GM12878 (cell line): ENCODE measurements around the gene IFITM1. TPM values are rescaled to one million over a fixed set of nuclear protein-coding genes. Genes with fewer than 3 reads are reported as not detected.

Experiments used
- ATAC-seq: fragments of 200-7000 bp; cut with Tn5 transposase; 3 replicates; pipeline ENCODE4 v1.9.1; 2020; ENCODE audit warnings: mild to moderate bottlenecking, moderate library complexity
- BruUV-seq: library from RNA; stranded (reverse); fragments of 400-500 nt; replicated peaks from 2 replicates; lab custom pipeline; 2021; lab: Mats Ljungman, UMichigan
- CTCF ChIA-PET: fragments of 300-600 bp; sonication (Branson Sonifier 250); formaldehyde crosslinking; extraction: SDS; loops from one replicate; lab custom pipeline; 2021; ENCODE audit warnings: inconsistent platforms; lab: Yijun Ruan, JAX
- POLR2A ChIA-PET: fragments of 350-600 bp; formaldehyde crosslinking; extraction: SDS; loops from one replicate; lab custom pipeline; 2021; ENCODE audit warnings: inconsistent platforms; lab: Charles Lee
- RAD21 ChIA-PET: fragments of 300-600 bp; sonication (Branson Sonifier 250); formaldehyde crosslinking; loops from one replicate; lab custom pipeline; 2023; ENCODE audit warnings: antibody characterized with exemption; ENCODE audit not compliant: unreplicated experiment; lab: Charles Lee
- SMC1A ChIA-PET: fragments of 300-600 bp; sonication (Branson Sonifier 250); formaldehyde crosslinking; loops from one replicate; lab custom pipeline; 2023; ENCODE audit not compliant: unreplicated experiment, uncharacterized antibody; lab: Charles Lee
- DNase-seq: peaks from one replicate; pipeline ENCODE4 v3.0.0-alpha.2; 2011; ENCODE audit warnings: low read depth, low spot score
- FAIRE-seq: peaks from 3 replicates; lab custom pipeline; 2011; peaks lifted over from hg19 to GRCh38; lab: Jason Lieb, UNC
- H2AFZ ChIP-seq: 2 replicates; pipeline ENCODE4 v1.6.0; 2011; ENCODE audit warnings: low read depth, low read length, control low read depth; ENCODE audit not compliant: control insufficient read depth
- H3K27ac ChIP-seq: 2 replicates; pipeline ENCODE4 v1.5.1; 2011; ENCODE audit warnings: control low read depth; ENCODE audit not compliant: control insufficient read depth, insufficient read depth
- H3K27me3 ChIP-seq, 2 experiments: replicated peaks in 1 of 2; 2 replicates each; pipeline versions ENCODE4 v1.6.0 to v1.6.1; 2011; ENCODE audit warnings: low read length in 1 of 2; ENCODE audit not compliant: control insufficient read depth in 2 of 2, insufficient read depth in 2 of 2
- H3K36me3 ChIP-seq, 2 experiments: 2 replicates each; pipeline ENCODE4 v1.5.1; 2011; ENCODE audit warnings: low read length in 1 of 2; ENCODE audit not compliant: control insufficient read depth in 2 of 2, insufficient read depth in 2 of 2
- H3K4me1 ChIP-seq: 2 replicates; pipeline ENCODE4 v1.6.1; 2011; ENCODE audit warnings: mild to moderate bottlenecking, low read length, moderate library complexity, mixed read lengths; ENCODE audit not compliant: control insufficient read depth, insufficient read depth
- H3K4me2 ChIP-seq: 2 replicates; pipeline ENCODE4 v1.6.0; 2011; ENCODE audit warnings: control low read depth; ENCODE audit not compliant: control insufficient read depth, insufficient read depth
- H3K4me3 ChIP-seq: fragments of 200-600 bp; sonication (generic); 2 replicates; pipeline ENCODE4 v1.5.1; 2016
- H3K79me2 ChIP-seq: 2 replicates; pipeline ENCODE4 v1.6.0; 2011; ENCODE audit warnings: low read length; ENCODE audit not compliant: control insufficient read depth, insufficient read depth
- H3K9ac ChIP-seq: 2 replicates; pipeline ENCODE4 v1.8.0; 2011; ENCODE audit warnings: low read length, control low read depth, mixed read lengths; ENCODE audit not compliant: control insufficient read depth, insufficient read depth
- H3K9me3 ChIP-seq: replicated peaks from 3 replicates; pipeline ENCODE4 v1.5.1; 2011; ENCODE audit warnings: mild to moderate bottlenecking, low read length; ENCODE audit not compliant: control insufficient read depth, insufficient read depth
- H4K20me1 ChIP-seq: 2 replicates; pipeline ENCODE4 v1.6.0; 2011; ENCODE audit not compliant: control insufficient read depth, insufficient read depth
- ATF7 ChIP-seq: fragments of 450-650 bp; IDR thresholded peaks from 2 replicates; pipeline ENCODE4 v1.6.1; 2016; ENCODE audit warnings: low read depth, mild to moderate bottlenecking
- EP300 ChIP-seq, 2 experiments: fragments of 150-350 bp in 1 of 2; IDR thresholded peaks; 2 replicates each; pipeline ENCODE4 v1.6.1; 2011 to 2012; ENCODE audit warnings: low read depth in 2 of 2, low read length in 2 of 2, borderline replicate concordance in 1 of 2, improper control_type of control experiment in 1 of 2, inconsistent platforms in 1 of 2; ENCODE audit not compliant: control insufficient read depth in 1 of 2
- HDGF ChIP-seq: fragments of 450-650 bp; IDR thresholded peaks from 2 replicates; pipeline ENCODE4 v1.6.1; 2016; ENCODE audit warnings: antibody characterized with exemption
- LARP7 ChIP-seq: fragments of 450-650 bp; IDR thresholded peaks from 2 replicates; pipeline ENCODE4 v1.6.1; 2017; ENCODE audit warnings: mild to moderate bottlenecking
- NFXL1 ChIP-seq: fragments of 450-650 bp; IDR thresholded peaks from 2 replicates; pipeline ENCODE4 v1.6.1; 2017; ENCODE audit warnings: antibody characterized with exemption, mild to moderate bottlenecking, borderline replicate concordance
- PAX5 ChIP-seq: IDR thresholded peaks from 2 replicates; pipeline ENCODE4 v1.6.1; 2011; ENCODE audit warnings: low read depth, low read length, borderline replicate concordance
- RAD51 ChIP-seq: fragments of 450-650 bp; IDR thresholded peaks from 2 replicates; pipeline ENCODE4 v1.6.1; 2016; ENCODE audit warnings: moderate library complexity, mild to moderate bottlenecking, inconsistent platforms
- SMAD5 ChIP-seq: IDR thresholded peaks from 2 replicates; pipeline ENCODE4 v1.6.1; 2016; ENCODE audit warnings: antibody characterized with exemption, low read depth
- WGBS: methylation state at CpG from one replicate; pipeline ENCODE4 v1.1.6; 2016; ENCODE audit warnings: low lambda C conversion rate; ENCODE audit not compliant: insufficient replicate concordance, insufficient coverage; ENCODE audit errors: missing lambda C conversion rate; 5-methylcytosine and 5-hydroxymethylcytosine counted together
- in situ Hi-C: fragments of 300-500 bp; cut with MboI; formaldehyde crosslinking; loops from 9 replicates; pipeline ENCODE4 v1.14.3; 2018; ENCODE audit warnings: mixed read lengths
- intact Hi-C: fragments of 100-400 bp; cut with micrococcal nuclease; formaldehyde crosslinking; loops from one replicate; pipeline ENCODE4 v1.14.2; 2022; ENCODE audit not compliant: unreplicated experiment
- polyA plus RNA-seq, 11 experiments: library from polyadenylated mRNA; depleted of rRNA in 4 of 11; unstranded in 6 of 11; stranded (reverse) in 5 of 11; fragments of >200 nt; fragmentation: Nextera tagmentation in 4 of 11; fragmentation: Illumina TruSeq in 1 of 11; extraction: Ambion mirVana in 4 of 11; extraction: Trizol in 1 of 11; gene quantifications; 1 replicate in 1 of 11; 2 replicates in 10 of 11; pipeline versions ENCODE4 v1.2.1 to v1.2.3, GENCODE V29; 2011 to 2016; ENCODE audit warnings: inconsistent platforms in 2 of 11, missing spikeins in 2 of 11, low read depth in 1 of 11
- total RNA-seq, 4 experiments: library from RNA; depleted of rRNA in 3 of 4; stranded (reverse); fragments of >200 nt in 3 of 4; fragmentation: Illumina TruSeq in 1 of 4; extraction: Trizol in 1 of 4; gene quantifications; 2 replicates each; pipeline versions ENCODE4 v1.2.1 to v1.2.3, GENCODE V29; 2013 to 2021
- TF ChIP-seq, protein P1 (sequence below): fragments of 450-650 bp; IDR thresholded peaks from 2 replicates; pipeline ENCODE4 v1.6.1; 2017; ENCODE audit warnings: mild to moderate bottlenecking, moderate library complexity
- TF ChIP-seq, protein P2 (sequence below): IDR thresholded peaks from 2 replicates; pipeline ENCODE4 v1.6.1; 2012; ENCODE audit warnings: low read depth, low read length, improper control_type of control experiment
- TF ChIP-seq, protein P3 (sequence below): fragments of 450-650 bp; IDR thresholded peaks from 2 replicates; pipeline ENCODE4 v1.6.1; 2017; ENCODE audit warnings: borderline replicate concordance
- TF ChIP-seq, protein P4 (sequence below): fragments of 450-650 bp; formaldehyde crosslinking; IDR thresholded peaks from 2 replicates; pipeline ENCODE4 v1.5.0; 2022; ENCODE audit warnings: mild to moderate bottlenecking, missing genetic modification characterization

The IFITM1 gene
- total and polyA plus RNA-seq, 10 of the 15 experiments (the other 5 are each of a cell fraction or from before 2014, with no cell fraction given), result 396 to 2,788 (median 607) TPM

DNA sequence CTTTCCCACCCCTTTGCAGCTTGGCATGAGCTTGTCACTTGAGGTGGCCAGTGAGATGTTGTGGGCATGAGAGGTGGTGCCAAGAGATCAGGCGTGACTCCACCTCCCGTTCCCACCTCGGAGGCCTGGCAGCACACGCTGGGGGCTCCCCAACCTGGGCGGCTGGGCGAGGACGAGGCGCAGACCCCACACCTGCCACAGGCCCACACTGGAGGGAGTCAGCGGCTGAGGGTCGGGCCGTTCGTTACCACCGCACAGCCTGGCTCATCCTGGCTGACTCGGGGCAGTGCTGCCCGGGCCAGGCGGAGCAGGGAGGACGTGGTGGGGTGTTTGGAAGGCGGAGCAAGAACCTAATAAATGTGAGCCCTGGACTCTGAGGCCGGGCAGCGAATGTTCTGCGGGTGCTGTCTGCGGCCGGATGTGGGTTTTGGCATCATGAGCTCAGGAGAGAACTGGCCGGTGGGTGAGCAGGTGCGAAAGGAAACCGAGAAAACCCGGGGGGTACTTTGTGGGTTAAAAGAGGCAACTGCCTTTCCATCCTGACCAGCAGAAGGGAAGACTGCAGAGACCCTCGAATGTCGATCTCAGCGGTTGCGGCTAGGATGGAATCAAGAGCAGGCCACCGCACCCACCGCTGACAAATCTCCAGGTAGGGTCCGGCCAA is 17.0 kb downstream of the IFITM1 start:
- Histone ChIP-seq H3K27me3 (no peaks in the 10 kb centered on the region), H3K79me2 (peaks cover 4% of the 10 kb centered on the region), H3K4me3 (no peak overlapping the region), H2AFZ (peak overlapping the region; percentile 24), H3K27ac (peak overlapping the region; percentile 82), H3K9me3 (peaks cover 5% of the 10 kb centered on the region; the same call in 2 of the 3 replicates), H3K36me3 (no peaks in the 10 kb centered on the region), H3K4me1 (peaks cover 48% of the 10 kb centered on the region), H3K4me2 (peak overlapping the region; percentile 89), H4K20me1 (no peaks in the 10 kb centered on the region), H3K9ac (peak overlapping the region; percentile 44; the same call in 1 of the 2 replicates)
- ChIA-PET RAD21 (interaction anchor here (0.5 to 5.2 kb wide), 11 partner anchors 10 to 65 kb away, joined by 3 to 68 read pairs (median 8); no protein-coding TSS in a partner anchor), SMC1A (interaction anchor here (1.1 to 4.5 kb wide), 10 partner anchors 9 to 25 kb away, joined by 3 to 44 read pairs (median 16); no protein-coding TSS in a partner anchor), CTCF (interaction anchor here (0.8 to 5.4 kb wide), 10 partner anchors 9 to 119 kb away, joined by 3 to 43 read pairs (median 12); partner anchors contain the start of genes IFITM2 and PTDSS2), POLR2A (interaction anchor here (0.5 to 6.0 kb wide), 12 partner anchors 9 to 125 kb away, joined by 3 to 86 read pairs (median 15); partner anchors contain the start of genes BET1L, IFITM1 and RIC8A)
- FAIRE-seq (no peak), DNase-seq (no peak), ATAC-seq (peak; percentile 61)
- 5% methylated on average over 34 of the region's 34 CpGs for WGBS
- intact Hi-C loops, result loop anchor here (2.0 kb wide), 1 partner anchor 16 kb away; the partner anchor contains the start of gene IFITM1
- in situ Hi-C loops, result no loop called here
- no TSS peak for BruUV-seq
- TF ChIP-seq EP300 (IDR thresholded peaks at IDR 0.05; ENCODE audit: borderline replicate concordance in 1 of 2, control insufficient read depth in 1 of 2, low read depth in 2 of 2, low read length in 2 of 2) (peak; percentile 80; a peak in 3 of 4 replicates), ATF7 (peak; percentile 75), PAX5 (peak; percentile 75), HDGF (peak; percentile 63; the same call in 1 of the 2 replicates), LARP7 (peak; percentile 73), SMAD5 (no peak), RAD51 (no peak), NFXL1 (no peak)
- TF ChIP-seq, protein P1, sequence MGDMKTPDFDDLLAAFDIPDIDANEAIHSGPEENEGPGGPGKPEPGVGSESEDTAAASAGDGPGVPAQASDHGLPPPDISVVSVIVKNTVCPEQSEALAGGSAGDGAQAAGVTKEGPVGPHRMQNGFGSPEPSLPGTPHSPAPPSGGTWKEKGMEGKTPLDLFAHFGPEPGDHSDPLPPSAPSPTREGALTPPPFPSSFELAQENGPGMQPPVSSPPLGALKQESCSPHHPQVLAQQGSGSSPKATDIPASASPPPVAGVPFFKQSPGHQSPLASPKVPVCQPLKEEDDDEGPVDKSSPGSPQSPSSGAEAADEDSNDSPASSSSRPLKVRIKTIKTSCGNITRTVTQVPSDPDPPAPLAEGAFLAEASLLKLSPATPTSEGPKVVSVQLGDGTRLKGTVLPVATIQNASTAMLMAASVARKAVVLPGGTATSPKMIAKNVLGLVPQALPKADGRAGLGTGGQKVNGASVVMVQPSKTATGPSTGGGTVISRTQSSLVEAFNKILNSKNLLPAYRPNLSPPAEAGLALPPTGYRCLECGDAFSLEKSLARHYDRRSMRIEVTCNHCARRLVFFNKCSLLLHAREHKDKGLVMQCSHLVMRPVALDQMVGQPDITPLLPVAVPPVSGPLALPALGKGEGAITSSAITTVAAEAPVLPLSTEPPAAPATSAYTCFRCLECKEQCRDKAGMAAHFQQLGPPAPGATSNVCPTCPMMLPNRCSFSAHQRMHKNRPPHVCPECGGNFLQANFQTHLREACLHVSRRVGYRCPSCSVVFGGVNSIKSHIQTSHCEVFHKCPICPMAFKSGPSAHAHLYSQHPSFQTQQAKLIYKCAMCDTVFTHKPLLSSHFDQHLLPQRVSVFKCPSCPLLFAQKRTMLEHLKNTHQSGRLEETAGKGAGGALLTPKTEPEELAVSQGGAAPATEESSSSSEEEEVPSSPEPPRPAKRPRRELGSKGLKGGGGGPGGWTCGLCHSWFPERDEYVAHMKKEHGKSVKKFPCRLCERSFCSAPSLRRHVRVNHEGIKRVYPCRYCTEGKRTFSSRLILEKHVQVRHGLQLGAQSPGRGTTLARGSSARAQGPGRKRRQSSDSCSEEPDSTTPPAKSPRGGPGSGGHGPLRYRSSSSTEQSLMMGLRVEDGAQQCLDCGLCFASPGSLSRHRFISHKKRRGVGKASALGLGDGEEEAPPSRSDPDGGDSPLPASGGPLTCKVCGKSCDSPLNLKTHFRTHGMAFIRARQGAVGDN, result 0 out of 2 replicates have a peak, but pooled peaks have one; percentile 6
- TF ChIP-seq, protein P2, sequence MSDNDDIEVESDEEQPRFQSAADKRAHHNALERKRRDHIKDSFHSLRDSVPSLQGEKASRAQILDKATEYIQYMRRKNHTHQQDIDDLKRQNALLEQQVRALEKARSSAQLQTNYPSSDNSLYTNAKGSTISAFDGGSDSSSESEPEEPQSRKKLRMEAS, result peak; percentile 5
- TF ChIP-seq, protein P3, sequence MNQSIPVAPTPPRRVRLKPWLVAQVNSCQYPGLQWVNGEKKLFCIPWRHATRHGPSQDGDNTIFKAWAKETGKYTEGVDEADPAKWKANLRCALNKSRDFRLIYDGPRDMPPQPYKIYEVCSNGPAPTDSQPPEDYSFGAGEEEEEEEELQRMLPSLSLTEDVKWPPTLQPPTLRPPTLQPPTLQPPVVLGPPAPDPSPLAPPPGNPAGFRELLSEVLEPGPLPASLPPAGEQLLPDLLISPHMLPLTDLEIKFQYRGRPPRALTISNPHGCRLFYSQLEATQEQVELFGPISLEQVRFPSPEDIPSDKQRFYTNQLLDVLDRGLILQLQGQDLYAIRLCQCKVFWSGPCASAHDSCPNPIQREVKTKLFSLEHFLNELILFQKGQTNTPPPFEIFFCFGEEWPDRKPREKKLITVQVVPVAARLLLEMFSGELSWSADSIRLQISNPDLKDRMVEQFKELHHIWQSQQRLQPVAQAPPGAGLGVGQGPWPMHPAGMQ, result peak; percentile 63; the same call in 1 of the 2 replicates
- TF ChIP-seq, protein P4, sequence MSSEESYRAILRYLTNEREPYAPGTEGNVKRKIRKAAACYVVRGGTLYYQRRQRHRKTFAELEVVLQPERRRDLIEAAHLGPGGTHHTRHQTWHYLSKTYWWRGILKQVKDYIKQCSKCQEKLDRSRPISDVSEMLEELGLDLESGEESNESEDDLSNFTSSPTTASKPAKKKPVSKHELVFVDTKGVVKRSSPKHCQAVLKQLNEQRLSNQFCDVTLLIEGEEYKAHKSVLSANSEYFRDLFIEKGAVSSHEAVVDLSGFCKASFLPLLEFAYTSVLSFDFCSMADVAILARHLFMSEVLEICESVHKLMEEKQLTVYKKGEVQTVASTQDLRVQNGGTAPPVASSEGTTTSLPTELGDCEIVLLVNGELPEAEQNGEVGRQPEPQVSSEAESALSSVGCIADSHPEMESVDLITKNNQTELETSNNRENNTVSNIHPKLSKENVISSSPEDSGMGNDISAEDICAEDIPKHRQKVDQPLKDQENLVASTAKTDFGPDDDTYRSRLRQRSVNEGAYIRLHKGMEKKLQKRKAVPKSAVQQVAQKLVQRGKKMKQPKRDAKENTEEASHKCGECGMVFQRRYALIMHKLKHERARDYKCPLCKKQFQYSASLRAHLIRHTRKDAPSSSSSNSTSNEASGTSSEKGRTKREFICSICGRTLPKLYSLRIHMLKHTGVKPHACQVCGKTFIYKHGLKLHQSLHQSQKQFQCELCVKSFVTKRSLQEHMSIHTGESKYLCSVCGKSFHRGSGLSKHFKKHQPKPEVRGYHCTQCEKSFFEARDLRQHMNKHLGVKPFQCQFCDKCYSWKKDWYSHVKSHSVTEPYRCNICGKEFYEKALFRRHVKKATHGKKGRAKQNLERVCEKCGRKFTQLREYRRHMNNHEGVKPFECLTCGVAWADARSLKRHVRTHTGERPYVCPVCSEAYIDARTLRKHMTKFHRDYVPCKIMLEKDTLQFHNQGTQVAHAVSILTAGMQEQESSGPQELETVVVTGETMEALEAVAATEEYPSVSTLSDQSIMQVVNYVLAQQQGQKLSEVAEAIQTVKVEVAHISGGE (CRISPR knock-in tag), result no peak
